Stimulated activated CD4-positive, alpha-beta T cell treated with anti-CD3 and anti-CD28 coated beads, TNF-alpha, amount 100 ng/mL, for 1 hour (primary cell): Measurements from ENCODE around the gene DCDC2.
"Not testable (repeated sequence)": the region's sequence is repeated elsewhere in the genome, so short reads cannot be mapped to it uniquely, and the experiment has no call there.

Experiments
- DNase-seq, 3 donors: peaks; one replicate each; pipeline ENCODE4 v3.0.0-alpha.2; 2020; ENCODE audit warnings: low read depth in 3 of 3, low spot score in 1 of 3

DCDC2 gene

GRCh38 chr6:24227556-24227955 lies 130.3 kb downstream of the DCDC2 start:
- DNase-seq, result no peak

- DNase-seq, result no peak
Observed at GRCh38 chr6:24226541-24226940, 131.3 kb downstream of the DCDC2 start.

GRCh38 chr6:24225838-24226237 lies 132.0 kb downstream of the DCDC2 start:
- no peak for DNase-seq

- no peak for DNase-seq
Observed at GRCh38 chr6:24223115-24223919, 134.5 kb downstream of the DCDC2 start.

GRCh38 chr6:24219670-24220069 lies 138.2 kb downstream of the DCDC2 start:
- no peak for DNase-seq

- DNase-seq, result no peak
Observed at GRCh38 chr6:24214984-24215383, 142.9 kb downstream of the DCDC2 start.

- DNase-seq, result no peak
Observed at GRCh38 chr6:24207413-24207812, 150.4 kb downstream of the DCDC2 start.

- DNase-seq, result no peak
Observed at GRCh38 chr6:24205020-24205492, 152.8 kb downstream of the DCDC2 start.

GRCh38 chr6:24204113-24204512 lies 153.7 kb downstream of the DCDC2 start:
- not testable (repeated sequence) for DNase-seq

- DNase-seq, result no peak
Observed at GRCh38 chr6:24197892-24198291, 160.0 kb downstream of the DCDC2 start.

- no peak for DNase-seq
Observed at GRCh38 chr6:24195836-24196597, 161.8 kb downstream of the DCDC2 start.

GRCh38 chr6:24194978-24195700 lies 162.7 kb downstream of the DCDC2 start:
- no peak for DNase-seq

GRCh38 chr6:24193364-24193763 lies 164.5 kb downstream of the DCDC2 start:
- DNase-seq, result no peak

- DNase-seq, result no peak
Observed at GRCh38 chr6:24191346-24191745, 166.5 kb downstream of the DCDC2 start.

- DNase-seq, result no peak
Observed at GRCh38 chr6:24188578-24189080, 169.2 kb downstream of the DCDC2 start.

- DNase-seq, result no peak
Observed at GRCh38 chr6:24187965-24188577, 169.8 kb downstream of the DCDC2 start.

- DNase-seq, result no peak
Observed at GRCh38 chr6:24186349-24186748, 171.5 kb downstream of the DCDC2 start.

GRCh38 chr6:24183584-24183983 lies 174.3 kb downstream of the DCDC2 start:
- no peak for DNase-seq

GRCh38 chr6:24157886-24158285 lies 200.0 kb downstream of the DCDC2 start:
- DNase-seq, result no peak

- DNase-seq, result no peak
Observed at GRCh38 chr6:24154121-24154520, 203.7 kb downstream of the DCDC2 start.

- DNase-seq, result no peak
Observed at GRCh38 chr6:24152014-24152413, 205.8 kb downstream of the DCDC2 start.
